GM12892 (cell line): ENCODE data around the gene SLC41A3.

ENCODE experiments used
- POLR2A ChIP-seq: IDR thresholded peaks from 2 replicates; pipeline ENCODE4 v1.6.1; 2011; ENCODE audit warnings: low read depth, low read length, control low read depth
- POLR2AphosphoS5 ChIP-seq: IDR thresholded peaks from 2 replicates; pipeline ENCODE4 v1.6.1; 2011; ENCODE audit warnings: low read depth, low read length, control low read depth

DNA sequence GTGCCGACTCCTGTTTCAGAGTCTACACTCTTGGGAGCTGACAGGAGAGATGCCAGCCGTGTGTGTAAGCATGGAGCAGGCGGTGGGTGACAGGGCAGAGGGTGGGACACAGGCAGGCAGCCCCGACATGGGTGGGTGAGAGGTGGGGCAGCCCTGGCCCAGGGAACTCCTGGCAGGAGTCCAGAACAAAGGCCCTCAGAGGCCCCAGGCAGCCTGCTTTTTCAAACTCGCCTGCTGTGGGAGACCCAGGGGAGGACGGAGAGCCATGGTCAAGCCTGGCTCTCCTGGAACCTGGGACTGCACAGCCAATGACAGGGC is 29.3 kb upstream of the SLC41A3 start:
- TF ChIP-seq POLR2A (no peak), POLR2AphosphoS5 (no peak)
